Loucy (cell line): ENCODE results near the gene C13orf46.

Source experiments
- H2AFZ ChIP-seq: fragments of 200-600 bp; sonication (generic); 2 replicates; pipeline ENCODE4 v1.6.0; 2016; ENCODE audit warnings: antibody characterized with exemption, mild to moderate bottlenecking, low read length, moderate library complexity
- H3F3A ChIP-seq: fragments of 200-600 bp; 2 replicates; pipeline ENCODE4 v1.6.0; 2016; ENCODE audit warnings: antibody characterized with exemption, low read depth, mild to moderate bottlenecking
- H3K27me3 ChIP-seq: fragments of 200-600 bp; sonication (generic); 2 replicates; pipeline ENCODE4 v1.6.1; 2014; ENCODE audit warnings: low read length, mild to moderate bottlenecking; ENCODE audit not compliant: insufficient read depth, poor library complexity, severe bottlenecking
- H3K36me3 ChIP-seq: fragments of 200-600 bp; sonication (generic); 2 replicates; pipeline ENCODE4 v1.6.1; 2016; ENCODE audit warnings: low read length; ENCODE audit not compliant: insufficient read depth
- H3K4me1 ChIP-seq: fragments of 200-600 bp; sonication (generic); 2 replicates; pipeline ENCODE4 v1.5.1; 2014; ENCODE audit warnings: low read length, mild to moderate bottlenecking; ENCODE audit not compliant: insufficient read depth, poor library complexity, severe bottlenecking
- H3K4me2 ChIP-seq: fragments of 200-600 bp; sonication (generic); 2 replicates; pipeline ENCODE4 v1.6.0; 2014; ENCODE audit warnings: antibody characterized with exemption, low read length, low read depth, mild to moderate bottlenecking; ENCODE audit not compliant: poor library complexity, severe bottlenecking
- H3K4me3 ChIP-seq: fragments of 200-600 bp; sonication (generic); 2 replicates; pipeline ENCODE4 v1.5.1; 2014; ENCODE audit warnings: low read length, mild to moderate bottlenecking, mixed read lengths; ENCODE audit not compliant: poor library complexity, severe bottlenecking
- H3K79me2 ChIP-seq: fragments of 200-600 bp; sonication (generic); 2 replicates; pipeline ENCODE4 v1.6.1; 2014; ENCODE audit warnings: low read length; ENCODE audit not compliant: insufficient read depth
- H3K9ac ChIP-seq: fragments of 200-600 bp; sonication (generic); 2 replicates; pipeline ENCODE4 v1.6.0; 2014; ENCODE audit warnings: mild to moderate bottlenecking, low read depth, low read length, moderate library complexity; ENCODE audit not compliant: poor library complexity, severe bottlenecking
- H3K9me2 ChIP-seq: fragments of 200-600 bp; sonication (generic); replicated peaks from 2 replicates; pipeline ENCODE4 v1.6.1; 2016; ENCODE audit warnings: low read depth, low read length, mixed read lengths
- H3K9me3 ChIP-seq: fragments of 200-600 bp; sonication (generic); 2 replicates; pipeline ENCODE4 v1.6.1; 2014; ENCODE audit warnings: mild to moderate bottlenecking, antibody characterized with exemption, low read length, low read depth; ENCODE audit not compliant: insufficient read depth
- H4K20me1 ChIP-seq: fragments of 200-600 bp; sonication (generic); 2 replicates; pipeline ENCODE4 v1.6.0; 2014; ENCODE audit warnings: antibody characterized with exemption, low read length, mild to moderate bottlenecking; ENCODE audit not compliant: insufficient read depth, poor library complexity, severe bottlenecking
- CTCF ChIP-seq: fragments of 200-600 bp; sonication (generic); conservative IDR thresholded peaks from 2 replicates; pipeline ENCODE4 v1.5.1; 2014; ENCODE audit warnings: mild to moderate bottlenecking, antibody characterized with exemption, low read length
- EZH2phosphoT487 ChIP-seq: fragments of 200-600 bp; IDR thresholded peaks from 2 replicates; pipeline ENCODE4 v1.6.1; 2018; ENCODE audit warnings: antibody characterized with exemption, mild to moderate bottlenecking, moderate library complexity, borderline replicate concordance

C13orf46 gene

GRCh38 chr13:113960276-113960948, 13.5 kb downstream of the C13orf46 start:
- TF ChIP-seq EZH2phosphoT487 (no peak), CTCF (no peak)
- H3K79me2 ChIP-seq: no peaks in the 10 kb centered on the region
- H3K9ac ChIP-seq: no peak overlapping the region
- no peaks in the 10 kb centered on the region for H4K20me1 ChIP-seq
- H3K4me1 ChIP-seq: no peaks in the 10 kb centered on the region
- no peak overlapping the region for H3K4me2 ChIP-seq
- H3K36me3 ChIP-seq: no peaks in the 10 kb centered on the region
- no peaks in the 10 kb centered on the region for H3K27me3 ChIP-seq
- no peaks in the 10 kb centered on the region for H3F3A ChIP-seq
- H3K9me3 ChIP-seq: peaks cover 8% of the 10 kb centered on the region; the same call in 1 of the 2 replicates
- no peak overlapping the region for H3K4me3 ChIP-seq
- H2AFZ ChIP-seq: no peak overlapping the region
- no peaks in the 10 kb centered on the region for H3K9me2 ChIP-seq

- no peaks in the 10 kb centered on the region for H3K36me3 ChIP-seq
- H2AFZ ChIP-seq: no peak overlapping the region
- no peaks in the 10 kb centered on the region for H3K4me1 ChIP-seq
- no peaks in the 10 kb centered on the region for H3K79me2 ChIP-seq
- no peak overlapping the region for H3K4me2 ChIP-seq
- H4K20me1 ChIP-seq: no peaks in the 10 kb centered on the region
- H3K27me3 ChIP-seq: no peaks in the 10 kb centered on the region
- H3K4me3 ChIP-seq: no peak overlapping the region
- TF ChIP-seq EZH2phosphoT487: no peak
- TF ChIP-seq CTCF: no peak
- no peaks in the 10 kb centered on the region for H3K9me2 ChIP-seq
- H3K9me3 ChIP-seq: peaks cover 8% of the 10 kb centered on the region; the same call in 1 of the 2 replicates
- H3K9ac ChIP-seq: no peak overlapping the region
- H3F3A ChIP-seq: no peaks in the 10 kb centered on the region
Measured at GRCh38 chr13:113959198-113959597, 14.7 kb downstream of the C13orf46 start.

GRCh38 chr13:113958373-113958772, 15.5 kb downstream of the C13orf46 start:
- H3K9ac ChIP-seq: no peak overlapping the region
- no peaks in the 10 kb centered on the region for H3K36me3 ChIP-seq
- peaks cover 8% of the 10 kb centered on the region; the same call in 1 of the 2 replicates for H3K9me3 ChIP-seq
- no peaks in the 10 kb centered on the region for H3K79me2 ChIP-seq
- H2AFZ ChIP-seq: no peak overlapping the region
- no peaks in the 10 kb centered on the region for H3K27me3 ChIP-seq
- no peaks in the 10 kb centered on the region for H4K20me1 ChIP-seq
- H3K4me3 ChIP-seq: no peak overlapping the region
- H3K4me1 ChIP-seq: no peaks in the 10 kb centered on the region
- H3F3A ChIP-seq: no peaks in the 10 kb centered on the region
- no peaks in the 10 kb centered on the region for H3K9me2 ChIP-seq
- H3K4me2 ChIP-seq: no peak overlapping the region
- TF ChIP-seq EZH2phosphoT487 (no peak), CTCF (no peak)
